ENCODE measurements around the gene RILPL1.

GRCh38 chr12:123506843-123507236, 26.7 kb downstream of the RILPL1 start:
- TF ChIP-seq CTCF (IDR thresholded peaks at IDR 0.05) (no peak), POLR2AphosphoS5 (IDR thresholded peaks at IDR 0.05) (no peak)
